Erythroblast (primary cell): ENCODE measurements around the gene TCF20.

Experiments used
- DNase-seq, 2 experiments: peaks; one replicate each; lab custom pipeline; 2025; lab: John Stamatoyannopoulos, UW
- GATA1 ChIP-seq: IDR thresholded peaks from 2 replicates; pipeline ENCODE4 v1.6.1; 2011; ENCODE audit warnings: low read depth, mild to moderate bottlenecking, control low read depth, low read length, moderate library complexity
- POLR2A ChIP-seq: IDR thresholded peaks from 2 replicates; pipeline ENCODE4 v1.6.1; 2011; ENCODE audit warnings: mild to moderate bottlenecking, low read length

The TCF20 gene

GRCh38 chr22:42307806-42308563 is 37.5 kb upstream of the TCF20 start:
- no peak for TF ChIP-seq POLR2A
- DNase-seq: no peak

GRCh38 chr22:42306010-42306409 is 35.6 kb upstream of the TCF20 start:
- no peak for DNase-seq
- TF ChIP-seq GATA1 (no peak), POLR2A (no peak)

- TF ChIP-seq POLR2A (no peak), GATA1 (no peak)
- DNase-seq: no peak
These were observed 33.9 kb upstream of the TCF20 start for GRCh38 chr22:42304324-42304790.

GRCh38 chr22:42303396-42304323 is 33.2 kb upstream of the TCF20 start:
- TF ChIP-seq POLR2A (no peak), GATA1 (no peak)
- no peak for DNase-seq

DNA sequence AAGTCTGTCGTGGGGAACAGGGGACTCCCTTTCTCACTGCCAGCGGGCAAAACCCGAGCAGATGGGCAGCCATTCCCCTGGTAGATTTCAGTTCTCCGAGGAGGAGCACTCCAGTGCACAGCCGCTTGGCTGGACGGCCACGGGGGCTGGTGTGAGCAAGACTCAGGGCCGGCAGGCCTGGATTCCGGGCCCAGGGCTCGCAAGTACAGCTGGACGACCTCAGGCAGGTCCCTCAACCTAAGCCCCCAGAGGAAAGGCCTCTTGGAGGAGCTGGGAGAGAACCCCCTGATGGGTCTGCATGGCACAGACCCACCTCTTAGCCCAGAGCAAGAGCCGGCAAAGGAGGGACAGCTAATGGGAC is 31.3 kb upstream of the TCF20 start:
- no peak for DNase-seq
- no peak for TF ChIP-seq POLR2A
- no peak for TF ChIP-seq GATA1

GRCh38 chr22:42301077-42301741 is 30.8 kb upstream of the TCF20 start:
- no peak for DNase-seq
- TF ChIP-seq POLR2A (no peak), GATA1 (no peak)

- TF ChIP-seq POLR2A (no peak), GATA1 (no peak)
These were observed 30.0 kb upstream of the TCF20 start for GRCh38 chr22:42300259-42301076.

GRCh38 chr22:42299586-42300258 is 29.3 kb upstream of the TCF20 start:
- DNase-seq: peak in 1 of 2 experiments; percentile 13
- no peak for TF ChIP-seq POLR2A
- no peak for TF ChIP-seq GATA1

More at GRCh38 chr22:42300259-42301076, 30.0 kb upstream of the TCF20 start:
- DNase-seq: no peak

- no peak for DNase-seq
- no peak for TF ChIP-seq GATA1
- no peak for TF ChIP-seq POLR2A
These were observed 28.3 kb upstream of the TCF20 start for GRCh38 chr22:42298746-42299145.

DNA sequence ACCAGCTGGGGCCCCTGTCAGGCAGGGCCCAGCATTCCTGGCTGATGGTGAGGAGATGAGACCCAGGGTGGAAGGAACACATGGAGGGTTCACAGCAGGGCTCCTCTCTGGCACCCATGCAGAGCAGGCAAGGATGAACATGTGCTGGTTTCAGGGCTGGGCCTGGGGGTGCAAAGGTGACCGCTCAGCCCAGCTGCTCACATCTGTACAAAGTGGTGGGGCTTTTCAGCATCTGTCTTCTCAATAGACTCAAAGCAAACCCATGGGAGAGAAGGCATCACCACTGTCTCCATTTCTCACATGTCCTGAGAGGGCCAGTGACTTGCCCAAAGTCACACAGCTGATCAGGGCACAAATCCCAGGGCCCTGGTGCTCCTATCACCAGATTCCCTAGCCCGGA is 27.3 kb upstream of the TCF20 start:
- TF ChIP-seq POLR2A (no peak), GATA1 (no peak)
- no peak for DNase-seq

- TF ChIP-seq POLR2A: no peak
- no peak for TF ChIP-seq GATA1
- no peak for DNase-seq
These were observed 26.4 kb upstream of the TCF20 start for GRCh38 chr22:42296883-42297282.

GRCh38 chr22:42296381-42296853 is 26.0 kb upstream of the TCF20 start:
- DNase-seq: no peak
- no peak for TF ChIP-seq GATA1
- TF ChIP-seq POLR2A: no peak
